PC-3 (cell line): Measurements from ENCODE around the gene HCFC2.

Experiments used
- EZH2phosphoT487 ChIP-seq: fragments of 300-600 bp; sonication (generic); IDR thresholded peaks from 2 replicates; pipeline ENCODE4 v1.6.1; 2018; ENCODE audit warnings: mild to moderate bottlenecking, antibody characterized with exemption, low read length, borderline replicate concordance
- TF ChIP-seq, protein P1 (sequence below): fragments of 300-600 bp; sonication (generic); conservative IDR thresholded peaks from 2 replicates; pipeline ENCODE4 v1.5.1; 2017; ENCODE audit warnings: antibody characterized with exemption, low read depth, mild to moderate bottlenecking, low read length

DNA sequence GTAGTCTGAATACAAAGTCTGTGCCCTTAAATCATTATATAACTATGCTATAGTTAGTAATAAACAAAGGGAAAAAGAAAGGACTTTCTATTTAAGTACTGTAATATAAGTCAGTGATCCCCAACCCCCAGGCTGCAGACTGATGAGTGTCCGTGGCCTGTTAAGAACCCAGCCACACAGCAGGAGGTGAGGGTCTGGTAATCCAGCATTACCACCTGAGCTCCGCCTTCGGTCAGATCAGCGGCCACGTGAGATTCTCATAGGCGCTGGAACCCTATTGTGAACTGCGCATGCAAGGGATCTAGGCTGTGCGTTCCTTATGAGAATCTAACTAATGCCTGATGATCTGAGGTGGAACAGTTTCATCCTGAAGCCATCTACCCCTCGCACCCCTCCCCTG, 58.0 kb downstream of the HCFC2 start:
- TF ChIP-seq, protein P1, sequence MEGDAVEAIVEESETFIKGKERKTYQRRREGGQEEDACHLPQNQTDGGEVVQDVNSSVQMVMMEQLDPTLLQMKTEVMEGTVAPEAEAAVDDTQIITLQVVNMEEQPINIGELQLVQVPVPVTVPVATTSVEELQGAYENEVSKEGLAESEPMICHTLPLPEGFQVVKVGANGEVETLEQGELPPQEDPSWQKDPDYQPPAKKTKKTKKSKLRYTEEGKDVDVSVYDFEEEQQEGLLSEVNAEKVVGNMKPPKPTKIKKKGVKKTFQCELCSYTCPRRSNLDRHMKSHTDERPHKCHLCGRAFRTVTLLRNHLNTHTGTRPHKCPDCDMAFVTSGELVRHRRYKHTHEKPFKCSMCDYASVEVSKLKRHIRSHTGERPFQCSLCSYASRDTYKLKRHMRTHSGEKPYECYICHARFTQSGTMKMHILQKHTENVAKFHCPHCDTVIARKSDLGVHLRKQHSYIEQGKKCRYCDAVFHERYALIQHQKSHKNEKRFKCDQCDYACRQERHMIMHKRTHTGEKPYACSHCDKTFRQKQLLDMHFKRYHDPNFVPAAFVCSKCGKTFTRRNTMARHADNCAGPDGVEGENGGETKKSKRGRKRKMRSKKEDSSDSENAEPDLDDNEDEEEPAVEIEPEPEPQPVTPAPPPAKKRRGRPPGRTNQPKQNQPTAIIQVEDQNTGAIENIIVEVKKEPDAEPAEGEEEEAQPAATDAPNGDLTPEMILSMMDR = no peak
- no peak for TF ChIP-seq EZH2phosphoT487
